Panc1 (cell line): ENCODE data around the gene RAB3GAP2. TPM values are rescaled to one million over a fixed set of nuclear protein-coding genes. Genes with fewer than 3 reads are reported as not detected.
"Not testable (repeated sequence)": the region's sequence is repeated elsewhere in the genome, so short reads cannot be mapped to it uniquely, and the experiment has no call there.

Experiments used
- ATAC-seq: fragments of 200-7000 bp; cut with Tn5 transposase; 2 replicates; pipeline ENCODE4 v1.9.1; 2020; ENCODE audit warnings: mild to moderate bottlenecking, moderate library complexity
- BruUV-seq: library from RNA; stranded (reverse); fragments of 400-500 nt; replicated peaks from 2 replicates; lab custom pipeline; 2021; lab: Mats Ljungman, UMichigan
- CTCF ChIA-PET: fragments of 300-600 bp; sonication (Branson Sonifier 250); formaldehyde crosslinking; loops from one replicate; lab custom pipeline; 2022; ENCODE audit warnings: antibody characterized with exemption; lab: Charles Lee
- POLR2A ChIA-PET: fragments of 300-600 bp; sonication (Branson Sonifier 250); formaldehyde crosslinking; loops from one replicate; lab custom pipeline; 2022; ENCODE audit warnings: antibody characterized with exemption; lab: Charles Lee
- DNase-seq: peaks from one replicate; pipeline ENCODE4 v3.0.0-alpha.2; 2010; ENCODE audit warnings: low read depth, low spot score
- H3K27ac ChIP-seq: 2 replicates; pipeline ENCODE4 v1.5.1; 2011; ENCODE audit warnings: mild to moderate bottlenecking, low read length, inconsistent platforms
- H3K27me3 ChIP-seq: fragments of 200-500 bp; sonication (Bioruptor generic); 2 replicates; pipeline ENCODE4 v1.6.0; 2014; ENCODE audit warnings: low read length, inconsistent platforms; ENCODE audit not compliant: control insufficient read depth, insufficient read depth
- H3K36me3 ChIP-seq: fragments of 200-500 bp; sonication (Bioruptor generic); 2 replicates; pipeline ENCODE4 v1.5.1; 2014; ENCODE audit warnings: inconsistent platforms, mild to moderate bottlenecking, low read length, moderate library complexity; ENCODE audit not compliant: control insufficient read depth, insufficient read depth
- H3K4me1 ChIP-seq: 2 replicates; pipeline ENCODE4 v1.5.1; 2011; ENCODE audit warnings: inconsistent platforms, mild to moderate bottlenecking, low read length, moderate library complexity; ENCODE audit not compliant: control insufficient read depth, insufficient read depth
- H3K4me3 ChIP-seq, 2 experiments: 2 replicates each; pipeline ENCODE4 v1.5.1; 2011 to 2012; ENCODE audit warnings: low read depth in 2 of 2, low read length in 2 of 2, mild to moderate bottlenecking in 2 of 2, inconsistent platforms in 1 of 2, moderate library complexity in 1 of 2
- H3K9me3 ChIP-seq: fragments of 200-500 bp; sonication (Bioruptor generic); 2 replicates; pipeline ENCODE4 v1.5.1; 2014; ENCODE audit warnings: low read depth, mild to moderate bottlenecking, inconsistent platforms, low read length, moderate library complexity; ENCODE audit not compliant: control insufficient read depth, insufficient read depth
- CTCF ChIP-seq: fragments of 450-650 bp; IDR thresholded peaks from 2 replicates; pipeline ENCODE4 v1.5.1; 2017; ENCODE audit warnings: mild to moderate bottlenecking
- POLR2AphosphoS5 ChIP-seq: IDR thresholded peaks from 2 replicates; pipeline ENCODE4 v1.6.1; 2012; ENCODE audit warnings: mild to moderate bottlenecking, low read depth, low read length, moderate library complexity
- REST ChIP-seq, 2 experiments: IDR thresholded peaks; 2 replicates each; pipeline ENCODE4 v1.6.1; 2011 to 2012; ENCODE audit warnings: low read depth in 2 of 2, control low read depth in 1 of 2, low read length in 1 of 2, mild to moderate bottlenecking in 1 of 2, moderate library complexity in 1 of 2; ENCODE audit not compliant: insufficient read depth in 1 of 2
- SIN3A ChIP-seq: IDR thresholded peaks from 2 replicates; pipeline ENCODE4 v1.6.1; 2012; ENCODE audit warnings: low read depth, mild to moderate bottlenecking, low read length, moderate library complexity, borderline replicate concordance; ENCODE audit not compliant: insufficient read depth
- TCF7L2 ChIP-seq: IDR thresholded peaks from 2 replicates; pipeline ENCODE4 v1.6.1; 2011; ENCODE audit warnings: mild to moderate bottlenecking, low read depth, low read length, inconsistent platforms
- in situ Hi-C: cut with HindIII; loops from 2 replicates; pipeline ENCODE4 v1.10.0; 2016; ENCODE audit warnings: low sequenced_read_pairs, low pct_unique_long_range_greater_than_20kb
- intact Hi-C: fragments of 100-400 bp; cut with micrococcal nuclease; formaldehyde crosslinking; loops from one replicate; pipeline ENCODE4 v1.10.0; 2022; ENCODE audit not compliant: unreplicated experiment
- total RNA-seq: library from RNA; stranded (reverse); gene quantifications from one replicate; pipeline ENCODE4 v1.2.1, GENCODE V29; 2021; ENCODE audit not compliant: unreplicated experiment

The RAB3GAP2 gene
- total RNA-seq, 1 experiment from 2014 or later: 39.0 TPM

GRCh38 chr1:220248715-220249265 lies 23.5 kb downstream of the RAB3GAP2 start:
- ATAC-seq, H3K36me3 ChIP-seq, CTCF ChIA-PET, DNase-seq, H3K27me3 ChIP-seq, H3K27ac ChIP-seq, intact Hi-C loops, BruUV-seq, H3K4me3 ChIP-seq, in situ Hi-C loops, POLR2A ChIA-PET, H3K4me1 ChIP-seq: not testable (repeated sequence)
- peaks cover 19% of the 10 kb centered on the region; the same call in 1 of the 2 replicates for H3K9me3 ChIP-seq

GRCh38 chr1:220245900-220246299 lies 26.4 kb downstream of the RAB3GAP2 start:
- intact Hi-C loops: not testable (repeated sequence)

GRCh38 chr1:220243947-220244346 lies 28.3 kb downstream of the RAB3GAP2 start:
- BruUV-seq: no TSS peak
- no peak overlapping the region for H3K4me3 ChIP-seq
- H3K9me3 ChIP-seq: peaks cover 3% of the 10 kb centered on the region; the same call in 1 of the 2 replicates
- no peaks in the 10 kb centered on the region for H3K27me3 ChIP-seq
- no peaks in the 10 kb centered on the region for H3K36me3 ChIP-seq
- ChIA-PET CTCF (no interaction called here), POLR2A (no interaction called here)
- H3K27ac ChIP-seq: no peak overlapping the region
- H3K4me1 ChIP-seq: no peaks in the 10 kb centered on the region
- DNase-seq (no peak), ATAC-seq (no peak)
- in situ Hi-C loops: no loop called here
- TF ChIP-seq CTCF (no peak), POLR2AphosphoS5 (no peak), TCF7L2 (no peak), SIN3A (no peak), REST (IDR thresholded peaks at IDR 0.05; ENCODE audit: insufficient read depth in 1 of 2, low read depth in 2 of 2, low read length in 1 of 2) (no peak)
- intact Hi-C loops: no loop called here

More at GRCh38 chr1:220245900-220246299, 26.4 kb downstream of the RAB3GAP2 start:
- peaks cover 15% of the 10 kb centered on the region; the same call in 1 of the 2 replicates for H3K9me3 ChIP-seq
- H3K27ac ChIP-seq, H3K36me3 ChIP-seq, CTCF ChIA-PET, H3K4me3 ChIP-seq, BruUV-seq, H3K27me3 ChIP-seq, in situ Hi-C loops, DNase-seq, H3K4me1 ChIP-seq, POLR2A ChIA-PET, ATAC-seq: not testable (repeated sequence)
